ENCODE data around the gene CISH. TPM values are rescaled to one million over a fixed set of nuclear protein-coding genes. Genes with fewer than 3 reads are reported as not detected.
A peak's percentile ranks its signal among the peaks of the same experiment; 100 is the strongest.

Gene CISH
- total RNA-seq, 1 experiment from 2014 or later: 0.30 TPM

GRCh38 chr3:50642382-50642781 lies 30.8 kb upstream of the CISH start:
- DNase-seq (ENCODE audit: low read depth): no peak
- in situ Hi-C loops (cut with HindIII; ENCODE audit: low pct_unique_long_range_greater_than_20kb, low sequenced_read_pairs): no loop called here

DNA sequence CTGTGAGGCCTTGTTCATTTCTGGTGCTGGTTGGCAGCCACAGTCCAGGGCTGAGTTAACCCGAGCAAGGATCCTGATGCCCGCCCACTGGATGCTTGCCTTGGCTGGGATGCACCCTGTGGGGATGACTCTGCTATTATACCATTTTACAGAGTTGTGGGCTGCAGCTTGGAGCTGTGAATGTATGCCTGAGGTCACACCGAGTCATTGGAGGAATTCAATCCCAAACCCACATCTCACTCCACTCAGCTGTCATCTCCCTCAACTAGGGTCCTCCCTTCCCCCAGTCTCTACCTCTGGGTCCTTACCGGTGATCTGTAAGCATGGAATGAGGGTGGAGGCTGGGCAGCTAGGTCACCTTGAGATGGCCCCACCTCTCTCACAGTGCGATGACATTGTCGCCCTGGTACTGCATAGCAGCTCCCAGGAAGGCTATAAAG lies 27.5 kb upstream of the CISH start:
- DNase-seq (ENCODE audit: low read depth): peak; percentile 66
- in situ Hi-C loops (cut with HindIII; ENCODE audit: low pct_unique_long_range_greater_than_20kb, low sequenced_read_pairs): no loop called here

DNA sequence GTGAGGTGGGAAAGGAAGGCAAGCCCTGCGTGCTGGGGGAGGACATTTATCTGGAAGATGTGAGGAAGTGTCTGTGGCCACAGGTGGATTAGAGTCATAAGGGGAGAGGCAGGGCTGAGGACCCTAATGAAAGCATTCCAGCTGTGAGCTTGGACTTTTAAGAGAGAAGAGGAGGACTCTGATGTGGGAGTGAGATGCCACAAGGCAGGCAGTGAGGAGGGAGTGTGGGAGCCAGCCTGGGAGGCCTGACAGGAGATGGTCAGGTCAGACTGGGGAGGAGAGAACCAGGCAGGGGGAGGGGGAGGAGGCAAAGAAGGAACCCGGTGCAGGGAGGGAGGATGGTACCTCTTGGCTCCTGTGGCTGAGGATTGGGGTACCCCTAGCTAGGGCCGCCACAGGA lies 26.4 kb upstream of the CISH start:
- in situ Hi-C loops (cut with HindIII; ENCODE audit: low pct_unique_long_range_greater_than_20kb, low sequenced_read_pairs): no loop called here
- DNase-seq (ENCODE audit: low read depth): no peak

GRCh38 chr3:50637011-50637410 lies 25.4 kb upstream of the CISH start:
- in situ Hi-C loops (cut with HindIII; ENCODE audit: low pct_unique_long_range_greater_than_20kb, low sequenced_read_pairs): no loop called here
- no peak for DNase-seq (ENCODE audit: low read depth)

GRCh38 chr3:50635066-50635465 lies 23.5 kb upstream of the CISH start:
- no peak for DNase-seq (ENCODE audit: low read depth)
- in situ Hi-C loops (cut with HindIII; ENCODE audit: low pct_unique_long_range_greater_than_20kb, low sequenced_read_pairs): no loop called here

GRCh38 chr3:50633230-50633790 lies 21.7 kb upstream of the CISH start:
- DNase-seq (ENCODE audit: low read depth): no peak
- in situ Hi-C loops (cut with HindIII; ENCODE audit: low pct_unique_long_range_greater_than_20kb, low sequenced_read_pairs): no loop called here

- in situ Hi-C loops (cut with HindIII; ENCODE audit: low pct_unique_long_range_greater_than_20kb, low sequenced_read_pairs): no loop called here
- DNase-seq (ENCODE audit: low read depth): no peak
Measured at GRCh38 chr3:50632450-50632849, 20.9 kb upstream of the CISH start.

DNA sequence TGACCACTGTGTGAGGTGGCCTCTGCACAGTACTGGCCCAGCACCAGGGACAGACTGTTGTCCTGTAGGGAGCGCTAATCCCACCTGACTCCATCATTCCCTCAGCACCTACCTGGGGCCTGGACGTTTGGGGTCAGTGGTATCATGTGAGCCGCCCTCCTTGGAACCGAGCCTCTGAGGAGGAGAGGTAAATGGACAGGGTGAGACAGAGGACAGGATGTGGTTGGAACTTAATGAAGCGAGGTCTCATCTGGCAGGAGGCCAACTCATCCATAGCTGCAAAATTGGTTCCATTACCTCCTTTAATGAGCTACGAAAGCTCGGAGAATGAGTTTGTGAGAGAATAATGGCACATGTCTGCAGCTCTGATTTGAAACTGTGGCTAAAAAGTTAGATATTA lies 19.3 kb upstream of the CISH start:
- DNase-seq (ENCODE audit: low read depth): peak; percentile 91
- in situ Hi-C loops (cut with HindIII; ENCODE audit: low pct_unique_long_range_greater_than_20kb, low sequenced_read_pairs): no loop called here

GRCh38 chr3:50630394-50630793 lies 18.8 kb upstream of the CISH start:
- no peak for DNase-seq (ENCODE audit: low read depth)
- in situ Hi-C loops (cut with HindIII; ENCODE audit: low pct_unique_long_range_greater_than_20kb, low sequenced_read_pairs): no loop called here

GRCh38 chr3:50628601-50629000 lies 17.0 kb upstream of the CISH start:
- DNase-seq (ENCODE audit: low read depth): no peak
- in situ Hi-C loops (cut with HindIII; ENCODE audit: low pct_unique_long_range_greater_than_20kb, low sequenced_read_pairs): no loop called here

- in situ Hi-C loops (cut with HindIII; ENCODE audit: low pct_unique_long_range_greater_than_20kb, low sequenced_read_pairs): no loop called here
- peak; percentile 94 for DNase-seq (ENCODE audit: low read depth)
Measured at GRCh38 chr3:50627407-50628051, 16.0 kb upstream of the CISH start.

DNA sequence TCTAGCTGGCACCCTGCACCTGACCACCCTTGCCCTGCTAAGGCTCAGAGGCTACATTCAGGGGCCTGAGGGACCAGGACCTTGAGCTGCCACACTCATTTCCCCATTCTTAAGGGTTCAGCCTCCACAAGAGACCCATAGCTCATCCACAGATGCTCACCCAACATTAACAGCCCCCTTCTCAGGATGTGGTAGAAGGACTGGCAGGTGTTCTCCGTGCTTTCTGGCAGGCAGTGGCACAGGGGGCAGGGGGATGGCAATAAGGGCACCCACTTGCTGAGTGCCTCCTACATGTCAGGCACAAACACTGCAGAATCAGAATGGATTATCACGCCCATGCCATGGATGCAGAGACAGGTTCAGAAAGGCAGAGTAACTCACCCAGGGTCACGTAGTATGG lies 14.8 kb upstream of the CISH start:
- no peak for DNase-seq (ENCODE audit: low read depth)
- in situ Hi-C loops (cut with HindIII; ENCODE audit: low pct_unique_long_range_greater_than_20kb, low sequenced_read_pairs): no loop called here

DNA sequence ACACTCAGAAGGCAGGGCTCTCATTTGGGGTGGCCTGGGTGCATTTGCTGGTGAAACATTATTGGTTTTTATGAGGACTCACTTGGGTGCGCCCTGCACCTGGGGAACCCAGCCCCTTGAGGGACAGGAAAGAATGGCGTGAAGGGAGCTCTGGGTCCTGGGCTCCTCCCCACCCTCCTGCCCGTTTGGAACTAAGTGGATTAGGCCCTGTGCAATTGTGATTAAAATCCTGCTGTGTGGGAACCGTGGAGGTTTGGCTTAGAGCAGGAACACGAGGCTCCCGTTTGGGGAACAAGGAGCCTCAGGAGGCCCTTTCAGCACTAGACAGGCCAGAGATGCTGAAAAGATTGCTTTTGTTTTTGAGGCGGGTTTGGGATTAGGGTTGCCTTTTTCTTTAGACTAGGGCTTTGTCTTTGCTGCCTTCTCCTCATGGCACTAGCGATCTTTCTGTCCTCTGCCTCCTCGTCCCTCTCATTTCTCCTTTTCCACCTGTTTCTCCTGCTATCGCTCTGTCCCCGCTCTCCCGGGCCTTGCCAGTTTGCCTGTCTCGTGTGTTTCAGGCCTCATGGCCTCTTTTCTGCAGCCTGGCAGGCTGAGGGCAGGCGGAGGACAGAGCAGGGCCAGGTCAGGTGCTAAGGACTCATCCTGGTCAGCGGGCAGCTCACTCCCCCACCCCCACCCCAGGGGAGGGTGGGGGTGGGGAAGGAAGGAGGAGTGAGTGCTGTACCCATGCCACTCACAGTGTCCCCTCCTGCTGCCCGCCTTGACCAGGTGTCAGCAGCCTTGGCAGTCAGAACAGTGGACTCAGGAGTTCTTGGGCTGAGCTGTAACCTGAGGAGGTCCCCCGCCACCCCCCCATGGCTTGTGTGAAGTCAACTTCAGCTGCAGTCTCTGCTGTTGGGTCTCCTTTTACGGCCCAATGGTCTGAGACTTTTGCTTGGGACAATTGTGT lies 13.9 kb upstream of the CISH start:
- in situ Hi-C loops (cut with HindIII; ENCODE audit: low pct_unique_long_range_greater_than_20kb, low sequenced_read_pairs): no loop called here
- peak; percentile 68 for DNase-seq (ENCODE audit: low read depth)

DNA sequence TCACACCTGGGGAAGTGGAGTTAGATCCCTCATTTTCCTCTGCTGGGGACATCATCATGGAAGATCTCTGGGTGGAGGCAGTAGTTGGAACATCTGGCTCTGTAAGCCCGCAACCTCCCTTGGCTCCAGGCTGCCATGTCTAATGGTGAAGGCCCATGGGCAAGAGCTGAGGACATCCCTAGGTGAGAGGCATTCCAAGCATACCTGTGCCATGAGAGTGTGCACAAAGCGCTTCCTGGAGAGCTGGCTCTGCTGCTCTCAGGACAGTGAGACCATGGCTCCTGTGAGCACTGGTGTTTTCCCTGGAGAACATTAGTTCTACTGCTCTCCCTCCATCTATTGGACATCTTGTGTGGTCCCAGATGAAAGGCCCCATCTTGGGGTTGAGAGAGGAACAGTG lies 13.1 kb upstream of the CISH start:
- DNase-seq (ENCODE audit: low read depth): no peak
- in situ Hi-C loops (cut with HindIII; ENCODE audit: low pct_unique_long_range_greater_than_20kb, low sequenced_read_pairs): no loop called here

- in situ Hi-C loops (cut with HindIII; ENCODE audit: low pct_unique_long_range_greater_than_20kb, low sequenced_read_pairs): no loop called here
- no peak for DNase-seq (ENCODE audit: low read depth)
Measured at GRCh38 chr3:50623840-50624474, 12.4 kb upstream of the CISH start.

GRCh38 chr3:50622881-50623280 lies 11.3 kb upstream of the CISH start:
- in situ Hi-C loops (cut with HindIII; ENCODE audit: low pct_unique_long_range_greater_than_20kb, low sequenced_read_pairs): no loop called here
- DNase-seq (ENCODE audit: low read depth): no peak

DNA sequence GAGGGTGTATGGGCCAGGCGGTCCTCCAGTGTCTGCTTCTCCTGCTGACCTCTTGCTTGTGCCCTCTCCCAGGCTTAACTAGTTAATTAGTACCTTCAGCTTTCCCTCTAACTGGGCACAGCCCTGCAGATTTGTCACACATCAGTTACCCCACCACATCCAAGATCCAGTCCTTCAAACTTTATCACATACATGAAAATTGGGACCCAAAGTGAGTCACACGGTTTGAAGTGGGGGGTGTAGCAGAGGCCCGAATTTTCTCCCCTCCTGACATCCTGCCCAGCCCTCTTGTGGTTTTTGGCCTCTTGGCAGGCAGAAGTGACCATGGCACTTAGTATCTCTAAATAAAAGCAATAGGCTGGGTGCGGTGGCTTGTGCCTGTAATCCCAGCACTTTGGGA lies 9.2 kb upstream of the CISH start:
- DNase-seq (ENCODE audit: low read depth): peak; percentile 93
- in situ Hi-C loops (cut with HindIII; ENCODE audit: low pct_unique_long_range_greater_than_20kb, low sequenced_read_pairs): no loop called here

DNA sequence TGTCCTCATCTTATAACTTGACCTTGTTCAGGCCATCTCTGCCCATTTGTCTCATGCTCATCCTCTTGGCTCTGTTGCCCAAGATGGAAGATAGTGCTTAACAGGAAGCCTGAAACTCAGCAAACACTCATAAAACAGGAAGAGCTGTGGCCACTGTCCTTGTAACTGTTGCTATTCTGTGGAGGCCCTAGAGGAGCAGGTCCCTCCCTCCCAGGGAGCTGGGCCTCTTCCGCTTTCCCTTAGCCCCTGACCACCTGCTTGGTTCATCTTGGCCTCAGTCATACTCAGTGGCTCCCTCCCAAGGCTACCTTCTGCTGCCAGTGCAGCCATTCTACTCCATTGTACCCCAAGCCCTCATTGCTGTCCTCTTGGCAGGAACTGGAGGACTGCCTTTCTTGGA lies 8.8 kb upstream of the CISH start:
- in situ Hi-C loops (cut with HindIII; ENCODE audit: low pct_unique_long_range_greater_than_20kb, low sequenced_read_pairs): no loop called here
- no peak for DNase-seq (ENCODE audit: low read depth)

GRCh38 chr3:50617911-50618481 lies 6.4 kb upstream of the CISH start:
- in situ Hi-C loops (cut with HindIII; ENCODE audit: low pct_unique_long_range_greater_than_20kb, low sequenced_read_pairs): no loop called here
- no peak for DNase-seq (ENCODE audit: low read depth)

All from Caki2 (cell line).